Fibroblast of peridontal ligament (primary cell): ENCODE measurements around the gene ZBTB44.

Experiments used
- DNase-seq: peaks from one replicate; pipeline ENCODE4 v3.0.0-alpha.2; 2010; ENCODE audit errors: extremely low read depth

Gene ZBTB44

DNA sequence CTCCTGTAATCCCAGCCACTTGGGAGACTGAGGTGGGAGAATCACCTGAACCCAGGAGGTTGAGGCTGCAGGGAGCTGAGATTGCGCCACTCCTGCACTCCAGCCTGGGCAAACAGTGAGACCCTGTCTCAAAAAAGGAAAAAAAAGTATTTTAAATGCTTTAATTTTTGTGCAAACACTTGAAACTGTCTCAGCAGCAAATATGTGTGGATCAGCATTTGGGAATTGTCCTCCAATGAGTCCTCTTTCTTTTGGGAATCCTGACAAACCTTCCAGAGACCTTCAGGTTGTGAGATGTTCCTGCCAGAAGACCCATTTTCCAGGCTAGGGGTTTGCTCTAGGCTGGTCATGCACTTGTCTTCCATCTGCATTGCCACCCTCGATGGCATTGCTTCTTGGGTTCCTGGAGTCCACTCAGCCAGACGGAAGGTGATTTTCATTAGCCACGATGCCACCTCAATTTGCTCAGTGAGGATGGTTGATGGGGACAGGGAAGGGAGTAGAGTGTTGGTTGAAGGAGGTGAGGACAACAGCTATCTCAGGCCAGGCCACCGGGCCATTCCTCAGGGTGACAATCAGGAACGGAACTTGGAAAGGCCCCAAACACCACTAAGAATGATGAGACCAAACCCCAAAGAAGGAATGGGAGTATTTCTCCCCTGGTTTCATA lies 99.7 kb downstream of the ZBTB44 start:
- no peak for DNase-seq

DNA sequence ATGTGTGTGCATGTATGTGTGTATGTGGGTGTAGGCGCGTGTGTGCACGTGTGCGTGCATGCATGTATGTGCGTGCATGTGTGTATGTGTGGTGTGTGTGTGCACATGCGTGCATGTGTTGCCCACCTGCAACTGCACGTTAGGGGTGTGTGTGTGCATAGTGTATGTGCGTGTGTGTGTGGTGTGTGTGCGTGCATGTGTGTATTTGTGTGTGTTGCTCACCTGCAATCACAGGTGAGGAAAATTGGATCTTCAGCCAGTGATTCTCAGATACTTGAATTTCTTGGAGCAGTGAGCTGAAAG lies 100.8 kb downstream of the ZBTB44 start:
- no peak for DNase-seq

DNA sequence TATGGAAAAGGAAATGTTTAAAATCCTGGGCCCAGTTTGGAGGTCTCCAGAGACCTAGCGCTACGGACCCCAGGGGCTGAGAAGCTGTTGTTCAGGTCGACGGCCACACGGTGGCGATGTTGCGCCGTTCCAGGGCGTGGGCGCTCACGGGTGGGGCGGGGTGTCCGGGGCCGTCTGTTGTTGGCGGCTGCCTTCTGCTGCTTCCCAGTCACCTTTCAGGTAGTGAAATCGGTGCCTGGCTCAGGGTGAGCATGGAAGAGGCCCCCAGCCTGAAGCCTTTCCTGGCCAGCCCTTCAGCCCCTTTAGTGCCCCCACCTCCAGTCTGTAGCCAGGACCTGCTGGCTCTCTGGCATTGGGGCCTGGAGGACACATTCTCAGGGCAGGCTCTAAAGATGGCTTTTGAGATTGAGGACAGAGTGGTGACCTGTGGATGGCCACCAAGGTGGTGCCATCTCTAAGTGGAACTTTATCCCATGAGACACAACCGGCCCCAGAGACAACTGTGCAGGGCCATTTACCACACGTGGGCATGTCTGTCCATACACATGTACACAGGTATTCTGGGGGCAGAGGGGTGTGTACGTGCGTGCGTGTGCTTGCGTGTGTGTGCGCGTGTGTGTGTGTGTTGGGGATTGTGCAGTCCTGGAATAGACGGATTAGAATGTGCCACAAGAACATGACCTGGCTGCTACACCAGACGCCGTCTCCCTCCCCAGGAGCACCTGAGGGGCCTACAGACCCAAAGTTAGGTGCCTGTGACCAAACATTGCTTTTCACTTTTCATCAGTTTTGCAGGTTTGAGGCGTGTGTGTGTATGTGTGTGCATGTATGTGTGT lies 101.4 kb downstream of the ZBTB44 start:
- DNase-seq: peak; percentile 16

GRCh38 chr11:130212431-130212961 lies 102.2 kb downstream of the ZBTB44 start:
- DNase-seq: no peak

- DNase-seq: no peak
Observed at GRCh38 chr11:130211781-130212401, 102.8 kb downstream of the ZBTB44 start.

DNA sequence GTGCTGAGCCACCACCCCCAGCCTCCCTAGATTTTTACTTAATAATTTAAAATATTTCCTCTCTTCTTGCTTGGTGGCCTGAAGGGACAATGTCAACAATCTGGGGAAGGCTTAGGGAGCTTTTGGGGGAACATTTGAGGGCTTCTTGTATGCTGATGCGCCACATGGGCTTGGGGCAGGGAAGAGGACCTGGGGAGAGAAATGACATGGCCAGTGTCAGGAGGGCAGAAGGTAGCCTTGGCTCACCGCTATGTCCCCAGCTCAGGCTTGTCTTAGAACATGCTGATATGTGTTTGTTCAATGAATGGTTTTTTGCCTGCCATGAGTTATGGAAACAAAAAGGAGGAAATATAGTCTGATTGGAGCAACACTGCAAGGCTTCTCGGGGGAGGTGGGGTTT lies 103.6 kb downstream of the ZBTB44 start:
- DNase-seq: no peak

DNA sequence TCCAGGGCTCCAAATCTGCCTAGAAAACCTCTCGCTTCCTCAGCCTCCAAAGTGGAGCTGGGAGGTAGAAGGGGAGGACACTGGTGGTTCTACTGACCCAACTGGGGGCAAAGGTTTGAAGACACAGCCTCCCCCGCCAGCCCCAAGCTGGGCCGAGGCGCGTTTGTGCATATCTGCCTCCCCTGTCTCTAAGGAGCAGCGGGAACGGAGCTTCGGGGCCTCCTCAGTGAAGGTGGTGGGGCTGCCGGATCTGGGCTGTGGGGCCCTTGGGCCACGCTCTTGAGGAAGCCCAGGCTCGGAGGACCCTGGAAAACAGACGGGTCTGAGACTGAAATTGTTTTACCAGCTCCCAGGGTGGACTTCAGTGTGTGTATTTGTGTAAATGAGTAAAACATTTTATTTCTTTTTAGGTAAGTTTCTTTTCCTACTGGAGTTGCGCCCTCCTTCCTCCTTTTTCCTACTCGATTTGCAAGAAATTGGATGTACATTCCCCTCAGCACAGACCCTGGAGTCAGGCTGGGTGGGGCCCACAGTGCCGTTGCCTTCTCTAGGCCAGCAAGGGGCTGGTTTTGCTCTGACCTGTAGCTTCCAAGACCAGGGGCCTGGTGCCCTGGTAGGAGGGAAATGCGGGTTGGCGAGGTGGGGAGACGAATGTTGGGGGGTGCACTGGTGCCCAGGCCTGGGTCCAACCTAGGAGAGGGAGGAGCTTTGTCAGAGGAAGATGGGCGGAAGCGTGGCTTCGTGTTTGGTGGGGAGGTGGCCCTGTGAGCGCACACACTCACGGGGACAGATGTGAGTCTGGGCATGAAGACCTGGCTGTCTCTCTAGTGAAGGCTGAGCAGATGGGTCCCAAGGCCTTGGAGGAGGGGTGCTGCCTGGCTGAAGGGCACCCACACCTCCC lies 104.5 kb downstream of the ZBTB44 start:
- no peak for DNase-seq

DNA sequence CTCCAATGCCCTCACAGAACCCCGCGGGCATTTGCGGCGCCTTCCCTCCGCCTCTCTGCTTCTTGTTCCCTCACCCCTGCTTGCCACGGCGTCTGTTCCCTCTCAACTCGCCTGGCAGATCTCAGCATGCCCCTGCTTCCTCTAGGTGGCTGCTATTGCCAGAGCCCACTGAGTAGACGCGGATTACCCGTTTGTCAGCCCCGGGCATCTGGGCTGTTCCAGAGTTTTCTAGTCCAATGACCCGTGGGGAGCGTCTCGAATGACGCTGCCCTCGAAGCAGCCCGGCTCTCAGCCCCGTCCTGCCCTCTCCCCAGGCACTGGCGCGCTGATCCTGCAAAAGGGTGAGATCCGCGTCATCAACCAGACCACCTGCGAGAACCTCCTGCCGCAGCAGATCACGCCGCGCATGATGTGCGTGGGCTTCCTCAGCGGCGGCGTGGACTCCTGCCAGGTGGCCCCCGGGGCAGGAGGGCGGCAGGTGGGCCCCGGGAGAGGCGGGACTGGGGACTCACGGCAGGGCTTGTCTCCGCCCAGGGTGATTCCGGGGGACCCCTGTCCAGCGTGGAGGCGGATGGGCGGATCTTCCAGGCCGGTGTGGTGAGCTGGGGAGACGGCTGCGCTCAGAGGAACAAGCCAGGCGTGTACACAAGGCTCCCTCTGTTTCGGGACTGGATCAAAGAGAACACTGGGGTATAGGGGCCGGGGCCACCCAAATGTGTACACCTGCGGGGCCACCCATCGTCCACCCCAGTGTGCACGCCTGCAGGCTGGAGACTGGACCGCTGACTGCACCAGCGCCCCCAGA lies 105.4 kb downstream of the ZBTB44 start:
- DNase-seq: no peak

DNA sequence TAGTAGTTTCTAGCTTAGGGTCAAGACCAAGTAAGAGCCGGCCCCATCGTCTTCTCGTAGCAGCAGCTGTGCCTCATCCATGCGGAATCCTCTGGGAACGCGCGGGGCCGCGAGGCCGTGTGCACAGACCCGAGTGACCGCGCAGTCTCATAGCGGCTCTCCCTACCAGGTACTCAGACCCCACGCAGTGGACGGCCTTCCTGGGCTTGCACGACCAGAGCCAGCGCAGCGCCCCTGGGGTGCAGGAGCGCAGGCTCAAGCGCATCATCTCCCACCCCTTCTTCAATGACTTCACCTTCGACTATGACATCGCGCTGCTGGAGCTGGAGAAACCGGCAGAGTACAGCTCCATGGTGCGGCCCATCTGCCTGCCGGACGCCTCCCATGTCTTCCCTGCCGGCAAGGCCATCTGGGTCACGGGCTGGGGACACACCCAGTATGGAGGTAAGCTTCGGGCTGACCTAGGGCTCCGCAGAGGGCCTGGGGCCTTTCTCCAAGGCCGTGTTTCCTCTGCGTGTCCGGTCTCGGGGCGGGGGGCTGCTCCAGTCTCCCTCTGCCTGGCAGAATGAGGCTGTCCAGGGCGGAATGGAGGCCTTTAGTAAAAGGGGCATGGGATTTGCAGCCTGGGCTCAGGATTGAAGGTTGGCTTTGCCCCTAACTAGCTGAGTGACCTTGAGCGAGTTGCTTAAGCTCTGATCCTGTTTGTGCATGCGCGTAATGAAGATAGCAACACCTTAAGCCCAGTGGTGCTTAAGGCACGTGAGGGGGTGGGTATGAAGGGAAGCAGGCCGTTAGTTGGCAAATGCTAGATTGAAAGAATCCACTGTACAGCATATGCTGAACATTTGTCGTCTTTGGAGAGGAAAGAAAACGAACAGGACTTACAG lies 106.2 kb downstream of the ZBTB44 start:
- no peak for DNase-seq

DNA sequence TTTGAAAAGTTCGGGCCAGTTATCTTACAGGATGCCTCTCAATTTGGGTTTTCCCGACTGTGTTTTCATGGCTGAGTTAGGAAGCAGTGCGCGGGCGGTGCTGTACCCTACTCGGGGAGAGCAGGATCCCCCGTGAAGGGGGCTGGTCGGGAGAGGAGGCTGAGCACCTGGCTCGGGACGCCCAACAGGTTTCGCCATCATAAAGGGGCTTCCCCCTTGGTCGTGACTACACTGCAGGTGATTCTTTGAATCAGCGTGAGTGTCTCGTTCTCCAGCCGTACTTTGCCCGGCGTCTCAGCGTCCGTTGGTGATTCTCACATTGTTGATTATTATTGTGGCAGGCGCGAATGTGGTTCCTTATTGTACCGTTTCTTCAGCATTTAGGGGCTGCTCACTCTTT lies 108.6 kb downstream of the ZBTB44 start:
- DNase-seq: no peak

GRCh38 chr11:130204703-130205095 lies 110.0 kb downstream of the ZBTB44 start:
- DNase-seq: no peak

- DNase-seq: no peak
Observed at GRCh38 chr11:130203766-130204702, 110.7 kb downstream of the ZBTB44 start.

DNA sequence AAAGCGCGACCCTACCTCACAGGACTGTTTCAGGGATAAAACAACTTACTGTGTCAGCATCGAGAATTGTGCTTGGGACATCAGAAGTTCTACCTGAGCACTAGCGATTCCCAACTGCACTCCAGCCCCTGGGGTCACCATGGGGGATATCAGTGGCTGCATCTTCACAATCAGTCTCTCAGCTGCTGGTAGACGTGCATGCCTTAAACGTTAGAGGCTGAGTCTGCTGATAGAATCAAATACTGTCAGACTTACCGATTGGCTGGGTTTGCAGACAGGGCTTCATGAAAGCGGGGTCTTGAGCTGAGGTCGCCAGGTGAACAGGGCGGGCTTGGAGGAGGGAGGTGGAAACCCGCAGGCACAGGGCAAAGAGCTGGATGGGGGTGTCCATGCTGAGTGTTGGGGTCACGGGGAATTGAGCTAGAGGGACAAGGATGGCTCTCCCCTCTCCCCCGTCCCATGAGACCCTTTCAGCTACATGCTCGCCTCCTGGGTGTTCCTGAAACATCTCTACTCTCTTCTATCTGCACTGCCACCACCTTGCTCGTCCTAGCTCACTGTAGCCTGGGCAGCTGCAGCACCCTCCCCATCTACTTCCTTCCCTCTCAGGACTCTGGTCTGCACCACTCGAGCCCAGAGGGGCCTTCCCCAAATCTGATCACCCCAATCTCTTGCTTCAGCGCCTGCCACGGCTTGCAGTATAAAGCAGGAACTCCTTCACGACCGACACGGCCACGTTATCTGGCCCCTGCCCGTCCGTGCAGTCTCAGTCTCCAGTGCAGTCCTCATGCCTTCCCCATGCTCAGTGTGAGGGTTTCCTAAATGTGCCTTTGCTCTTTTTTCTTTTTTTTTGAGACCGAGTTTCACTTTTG lies 111.7 kb downstream of the ZBTB44 start:
- DNase-seq: no peak

GRCh38 chr11:130202009-130202817 lies 112.5 kb downstream of the ZBTB44 start:
- DNase-seq: no peak

DNA sequence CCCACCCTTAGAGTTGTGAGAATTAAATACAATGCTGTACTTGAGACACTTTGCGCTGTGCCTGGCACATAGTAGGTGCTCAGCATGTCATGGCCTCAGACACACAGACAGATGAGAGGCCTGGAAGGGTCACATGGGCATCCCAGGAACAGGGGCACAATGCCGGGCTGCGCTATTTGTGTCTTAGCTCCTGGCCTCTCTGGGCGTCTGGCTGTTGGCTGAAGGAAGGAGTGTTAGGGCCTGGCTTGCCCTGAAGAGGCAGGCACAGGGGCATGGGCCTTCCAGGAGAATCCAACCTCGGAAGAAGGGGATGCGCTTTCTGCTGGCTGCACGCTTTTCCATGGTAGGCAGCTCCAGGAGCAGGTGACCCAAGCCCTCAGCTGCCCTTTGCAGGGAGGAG lies 113.7 kb downstream of the ZBTB44 start:
- DNase-seq: no peak

- no peak for DNase-seq
Observed at GRCh38 chr11:130199792-130200191, 114.9 kb downstream of the ZBTB44 start.

GRCh38 chr11:130198964-130199363 lies 115.8 kb downstream of the ZBTB44 start:
- DNase-seq: no peak
